ENCODE results near the gene FNDC11.

DNA sequence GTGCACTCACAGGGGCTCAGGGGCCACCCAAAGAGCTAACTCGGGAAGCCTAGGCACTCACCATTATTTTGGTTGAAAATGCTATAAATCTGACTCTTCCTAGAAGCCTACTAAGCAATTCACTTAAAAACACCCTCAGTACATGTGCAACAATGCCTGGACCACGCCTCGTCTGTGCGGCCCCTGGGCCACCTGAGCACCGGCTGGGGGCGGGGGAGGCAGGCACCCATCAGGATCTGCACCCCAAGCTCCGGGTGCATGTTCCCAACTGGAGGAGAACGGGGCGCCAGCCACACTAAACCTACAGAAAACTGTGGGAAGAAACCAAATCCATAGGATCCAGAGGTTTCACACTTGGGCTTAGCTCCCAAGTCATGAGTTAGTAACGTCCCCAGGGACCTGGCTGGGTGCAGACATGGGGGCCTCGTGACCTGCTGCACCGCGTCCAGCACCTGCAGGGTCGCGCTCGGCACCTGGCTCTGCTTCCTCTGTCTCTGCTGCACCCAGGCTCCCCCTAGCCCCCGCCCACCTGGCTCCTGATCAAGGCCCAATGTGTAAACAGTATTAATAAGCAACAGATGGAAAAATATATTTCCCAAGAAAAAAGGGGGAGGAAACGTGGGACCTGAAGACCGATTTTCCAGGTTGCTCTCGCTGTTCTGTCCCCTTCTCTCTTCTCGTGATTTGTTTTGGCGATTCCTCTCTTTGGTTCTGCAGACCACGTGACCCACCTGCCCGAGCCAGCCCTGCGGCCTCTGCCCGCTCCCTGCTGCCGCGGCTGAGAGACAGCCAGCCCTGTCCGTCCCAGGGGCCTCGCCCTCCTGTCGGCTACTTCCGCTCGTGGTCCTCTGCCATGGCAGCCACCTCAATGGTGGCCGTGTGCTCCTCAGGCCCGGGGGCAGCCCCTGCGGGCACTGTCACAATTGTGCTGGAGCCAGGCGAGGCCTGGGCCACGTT is 35.6 kb downstream of the FNDC11 start:
- no peak for TF ChIP-seq EZH2 (IDR thresholded peaks at IDR 0.05; ENCODE audit: borderline replicate concordance, low read depth, low read length, severe bottlenecking)
- no peak for TF ChIP-seq POLR2AphosphoS5 (IDR thresholded peaks at IDR 0.05; ENCODE audit: insufficient read depth, low read depth, low read length)
- TF ChIP-seq POLR2A (IDR thresholded peaks at IDR 0.05; ENCODE audit: low read depth, low read length): no peak
- TF ChIP-seq, protein P1, sequence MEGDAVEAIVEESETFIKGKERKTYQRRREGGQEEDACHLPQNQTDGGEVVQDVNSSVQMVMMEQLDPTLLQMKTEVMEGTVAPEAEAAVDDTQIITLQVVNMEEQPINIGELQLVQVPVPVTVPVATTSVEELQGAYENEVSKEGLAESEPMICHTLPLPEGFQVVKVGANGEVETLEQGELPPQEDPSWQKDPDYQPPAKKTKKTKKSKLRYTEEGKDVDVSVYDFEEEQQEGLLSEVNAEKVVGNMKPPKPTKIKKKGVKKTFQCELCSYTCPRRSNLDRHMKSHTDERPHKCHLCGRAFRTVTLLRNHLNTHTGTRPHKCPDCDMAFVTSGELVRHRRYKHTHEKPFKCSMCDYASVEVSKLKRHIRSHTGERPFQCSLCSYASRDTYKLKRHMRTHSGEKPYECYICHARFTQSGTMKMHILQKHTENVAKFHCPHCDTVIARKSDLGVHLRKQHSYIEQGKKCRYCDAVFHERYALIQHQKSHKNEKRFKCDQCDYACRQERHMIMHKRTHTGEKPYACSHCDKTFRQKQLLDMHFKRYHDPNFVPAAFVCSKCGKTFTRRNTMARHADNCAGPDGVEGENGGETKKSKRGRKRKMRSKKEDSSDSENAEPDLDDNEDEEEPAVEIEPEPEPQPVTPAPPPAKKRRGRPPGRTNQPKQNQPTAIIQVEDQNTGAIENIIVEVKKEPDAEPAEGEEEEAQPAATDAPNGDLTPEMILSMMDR (IDR thresholded peaks at IDR 0.05; ENCODE audit: extremely low read depth in 1 of 2, insufficient read depth in 1 of 2, low read depth in 1 of 2, low read length in 2 of 2): no peak
- no peak for TF ChIP-seq GATA2 (IDR thresholded peaks at IDR 0.05; ENCODE audit: insufficient read depth, insufficient read length, low read depth, low read length)
- TF ChIP-seq FOS (IDR thresholded peaks at IDR 0.05; ENCODE audit: borderline replicate concordance, insufficient read depth, low read length): no peak
- no peak for TF ChIP-seq JUN (IDR thresholded peaks at IDR 0.05; ENCODE audit: borderline replicate concordance, insufficient read depth, insufficient read length, low read depth)

Data from endothelial cell of umbilical vein (primary cell).